HL-60 (cell line): ENCODE data around the gene NR3C1.
"Not testable (repeated sequence)": the region's sequence is repeated elsewhere in the genome, so short reads cannot be mapped to it uniquely, and the experiment has no call there.

Source experiments
- CTCF ChIP-seq: IDR thresholded peaks from one replicate; pipeline ENCODE4 v1.5.1; 2011; ENCODE audit warnings: low read length, control low read depth, inconsistent platforms; ENCODE audit not compliant: insufficient read depth
- GABPA ChIP-seq: IDR thresholded peaks from 2 replicates; pipeline ENCODE4 v1.6.1; 2012; ENCODE audit warnings: low read depth
- POLR2AphosphoS5 ChIP-seq: IDR thresholded peaks from 2 replicates; pipeline ENCODE4 v1.6.1; 2012; ENCODE audit warnings: low read depth
- REST ChIP-seq: IDR thresholded peaks from 2 replicates; pipeline ENCODE4 v1.6.1; 2012; ENCODE audit warnings: low read depth; ENCODE audit not compliant: insufficient replicate concordance
- SPI1 ChIP-seq: IDR thresholded peaks from 2 replicates; pipeline ENCODE4 v1.6.1; 2012; ENCODE audit warnings: low read depth, mild to moderate bottlenecking, borderline replicate concordance

DNA sequence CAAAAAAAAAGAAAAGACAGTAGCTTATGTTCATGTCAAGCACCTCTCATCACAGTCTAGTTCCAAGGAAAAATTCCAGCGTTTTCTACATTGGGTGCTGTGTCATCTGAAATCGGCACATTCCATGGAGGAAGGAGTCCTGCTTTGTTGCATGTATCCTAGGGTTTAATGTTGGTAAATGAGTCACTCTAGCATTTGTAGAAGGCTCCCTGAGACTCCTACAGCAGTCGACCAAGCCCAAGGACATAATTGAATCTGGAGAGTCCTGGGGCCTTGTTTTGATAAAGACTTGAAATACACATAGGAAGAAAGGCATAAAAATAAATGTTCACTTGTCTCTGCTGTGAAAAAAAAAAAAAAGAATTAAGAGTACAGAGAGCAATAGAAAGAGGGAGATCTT is 69.1 kb downstream of the NR3C1 start:
- TF ChIP-seq POLR2AphosphoS5, CTCF, REST, SPI1, GABPA: not testable (repeated sequence)
